SK-N-SH treated with all-trans-retinoic acid at 6 μM for 48 hours (cell line): ENCODE results near the gene GNL1.

ENCODE experiments used
- ATAC-seq: fragments of 200-7000 bp; cut with Tn5 transposase; 3 replicates; pipeline ENCODE4 v1.9.1; 2020; ENCODE audit warnings: mild to moderate bottlenecking, moderate library complexity
- ARNTL ChIP-seq: fragments of 450-650 bp; formaldehyde crosslinking; IDR thresholded peaks from 2 replicates; pipeline ENCODE4 v1.5.0; 2020; ENCODE audit warnings: low read depth, mild to moderate bottlenecking, moderate library complexity, borderline replicate concordance
- BACH2 ChIP-seq: fragments of 250-450 bp; sonication (Bioruptor Pico); IDR thresholded peaks from 2 replicates; pipeline ENCODE4 v1.9.0; 2021; ENCODE audit warnings: mild to moderate bottlenecking, borderline replicate concordance
- CSDC2 ChIP-seq: fragments of 250-450 bp; sonication (Bioruptor Pico); IDR thresholded peaks from 2 replicates; pipeline ENCODE4 v1.5.0; 2020; ENCODE audit warnings: mild to moderate bottlenecking, moderate library complexity
- CSRNP3 ChIP-seq: fragments of 250-450 bp; sonication (Bioruptor Pico); IDR thresholded peaks from 2 replicates; pipeline ENCODE4 v1.5.1; 2021; ENCODE audit warnings: mild to moderate bottlenecking, moderate library complexity
- GLIS3 ChIP-seq: fragments of 250-450 bp; sonication (Bioruptor Pico); IDR thresholded peaks from 2 replicates; pipeline ENCODE4 v1.5.0; 2020; ENCODE audit warnings: mild to moderate bottlenecking, moderate library complexity
- PATZ1 ChIP-seq: fragments of 250-450 bp; sonication (Bioruptor Pico); IDR thresholded peaks from 2 replicates; pipeline ENCODE4 v1.8.0; 2020; ENCODE audit warnings: mild to moderate bottlenecking, moderate library complexity, borderline replicate concordance
- PPARA ChIP-seq: fragments of 250-450 bp; sonication (Bioruptor Pico); IDR thresholded peaks from 2 replicates; pipeline ENCODE4 v1.5.0; 2020; ENCODE audit warnings: mild to moderate bottlenecking, borderline replicate concordance
- SNAI2 ChIP-seq: fragments of 250-450 bp; sonication (Bioruptor Pico); IDR thresholded peaks from 2 replicates; pipeline ENCODE4 v1.5.0; 2020; ENCODE audit warnings: mild to moderate bottlenecking, moderate library complexity
- TCF4 ChIP-seq: fragments of 250-450 bp; sonication (Bioruptor Pico); IDR thresholded peaks from 2 replicates; pipeline ENCODE4 v1.8.0; 2021; ENCODE audit warnings: mild to moderate bottlenecking, moderate library complexity, borderline replicate concordance
- TOX ChIP-seq: fragments of 250-450 bp; sonication (Bioruptor Pico); IDR thresholded peaks from 2 replicates; pipeline ENCODE4 v1.8.0; 2021; ENCODE audit warnings: mild to moderate bottlenecking, moderate library complexity, borderline replicate concordance
- TSHZ2 ChIP-seq: fragments of 250-450 bp; sonication (Bioruptor Pico); IDR thresholded peaks from 2 replicates; pipeline ENCODE4 v1.5.0; 2020; ENCODE audit warnings: mild to moderate bottlenecking, moderate library complexity
- ZC3H10 ChIP-seq: fragments of 250-450 bp; sonication (Bioruptor Pico); IDR thresholded peaks from 2 replicates; pipeline ENCODE4 v1.5.1; 2021; ENCODE audit warnings: mild to moderate bottlenecking, moderate library complexity
- ZFP30 ChIP-seq: fragments of 450-650 bp; formaldehyde crosslinking; IDR thresholded peaks from 2 replicates; pipeline ENCODE4 v1.5.0; 2022; ENCODE audit warnings: mild to moderate bottlenecking, moderate library complexity
- ZNF70 ChIP-seq: fragments of 450-650 bp; formaldehyde crosslinking; IDR thresholded peaks from 2 replicates; pipeline ENCODE4 v1.5.0; 2020; ENCODE audit warnings: mild to moderate bottlenecking, moderate library complexity
- ZNF8 ChIP-seq: fragments of 450-650 bp; formaldehyde crosslinking; IDR thresholded peaks from 2 replicates; pipeline ENCODE4 v1.5.0; 2020; ENCODE audit warnings: mild to moderate bottlenecking, moderate library complexity

GNL1 gene

GRCh38 chr6:30556066-30556905 lies at the start of gene GNL1:
GNL1 (minus strand) TSS chr6:30556489; CDS start chr6:30556203, 286 bp downstream.
- peak; percentile 81 for ATAC-seq

DNA sequence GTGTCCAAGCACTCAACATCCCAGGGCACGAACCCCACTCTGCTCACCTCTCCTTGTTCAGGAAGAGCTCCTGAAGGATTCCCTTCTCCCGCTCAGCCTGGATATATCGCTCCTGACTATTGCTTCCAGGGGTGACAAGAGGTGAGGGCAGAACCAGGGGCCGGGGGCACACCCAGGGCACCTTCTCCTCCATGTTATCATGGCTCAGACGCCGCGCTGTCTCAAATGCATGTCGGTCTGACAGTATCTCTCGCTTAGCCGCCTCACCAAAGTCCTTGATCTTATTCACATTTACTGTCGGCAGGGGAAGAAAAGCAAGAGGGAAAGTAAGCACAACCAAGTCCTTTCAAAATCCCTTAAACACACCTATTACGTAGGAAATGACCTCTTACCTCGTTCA lies 47.7 kb upstream of the GNL1 start:
- ATAC-seq = no peak
- TF ChIP-seq BACH2 (CRISPR knock-in tag) = no peak

More at GRCh38 chr6:30556066-30556905, at the start of gene GNL1:
- TF ChIP-seq TSHZ2 (CRISPR knock-in tag) (no peak), CSDC2 (CRISPR knock-in tag) (peak; percentile 47; the same call in 1 of the 2 replicates), ZC3H10 (no peak), TCF4 (CRISPR knock-in tag) (no peak)

GRCh38 chr6:30601815-30602641 lies 45.7 kb upstream of the GNL1 start:
- no peak for ATAC-seq
- no peak for TF ChIP-seq ZNF70 (CRISPR knock-in tag)
- no peak for TF ChIP-seq ZNF8 (CRISPR knock-in tag)
- no peak for TF ChIP-seq ZFP30
- TF ChIP-seq CSRNP3 (CRISPR knock-in tag) = no peak
- TF ChIP-seq TOX (CRISPR knock-in tag) = no peak

GRCh38 chr6:30601436-30601814 lies 45.1 kb upstream of the GNL1 start:
- ATAC-seq = no peak
- TF ChIP-seq TCF4 (CRISPR knock-in tag) (no peak), PPARA (CRISPR knock-in tag) (no peak), CSRNP3 (CRISPR knock-in tag) (no peak), GLIS3 (CRISPR knock-in tag) (no peak), ARNTL (CRISPR knock-in tag) (no peak)

GRCh38 chr6:30600451-30600961 lies 44.2 kb upstream of the GNL1 start:
- TF ChIP-seq ZC3H10 (no peak), SNAI2 (CRISPR knock-in tag) (no peak), TOX (CRISPR knock-in tag) (no peak), CSRNP3 (CRISPR knock-in tag) (no peak), PATZ1 (no peak), PPARA (CRISPR knock-in tag) (no peak)
- no peak for ATAC-seq
